ENCODE measurements around the gene ATP6V1B1.

ATP6V1B1 gene

DNA sequence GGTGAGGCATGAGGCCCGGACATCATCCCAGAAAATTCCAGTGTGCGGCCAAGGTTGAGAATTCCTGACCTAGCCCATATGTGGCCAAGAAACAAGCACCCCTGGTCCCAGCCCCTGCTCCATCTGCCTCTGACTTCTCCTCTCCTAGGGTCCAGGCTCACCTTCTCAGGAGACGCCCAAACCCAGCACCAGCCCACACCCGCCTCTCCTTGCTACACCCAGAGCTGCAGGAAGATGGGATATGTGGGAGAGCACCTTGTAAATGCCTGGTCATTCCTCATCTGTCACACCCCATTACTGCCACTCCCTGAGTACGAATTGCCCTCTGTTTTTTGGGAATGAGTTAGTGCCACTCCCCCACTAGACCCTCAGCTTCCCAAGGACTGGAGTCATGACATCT lies 7.3 kb upstream of the ATP6V1B1 start:
- DNase-seq, result no peak

GRCh38 chr2:70930371-70931329 lies 5.0 kb upstream of the ATP6V1B1 start:
- no peak for DNase-seq

- no peak for DNase-seq
These were observed 4.2 kb upstream of the ATP6V1B1 start for GRCh38 chr2:70931376-70932000.

GRCh38 chr2:70932631-70933230 lies 3.0 kb upstream of the ATP6V1B1 start:
- DNase-seq, result no peak

DNA sequence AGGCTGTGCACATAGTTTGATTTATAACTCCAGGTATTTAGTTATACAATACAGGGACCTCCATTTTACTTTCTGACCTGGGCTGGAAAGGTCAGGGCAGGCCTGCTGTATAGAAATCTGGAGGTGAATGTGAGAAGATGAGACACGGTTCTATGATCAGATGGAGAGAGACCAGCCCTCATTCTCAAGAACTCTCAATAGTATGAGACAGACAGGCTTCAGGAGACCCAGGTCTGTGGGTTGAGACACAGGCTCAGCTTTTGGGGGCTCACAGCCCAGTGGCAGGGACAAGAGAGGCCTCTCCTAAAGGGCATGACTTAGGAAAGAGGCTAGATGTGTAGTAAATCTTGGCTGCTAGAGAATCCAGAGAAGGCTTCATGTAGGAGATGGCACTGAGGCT lies 719 bp upstream of the ATP6V1B1 start:
- no peak for DNase-seq

- DNase-seq, result no peak
These were observed 672 bp downstream of the ATP6V1B1 start for GRCh38 chr2:70936165-70936978.

DNA sequence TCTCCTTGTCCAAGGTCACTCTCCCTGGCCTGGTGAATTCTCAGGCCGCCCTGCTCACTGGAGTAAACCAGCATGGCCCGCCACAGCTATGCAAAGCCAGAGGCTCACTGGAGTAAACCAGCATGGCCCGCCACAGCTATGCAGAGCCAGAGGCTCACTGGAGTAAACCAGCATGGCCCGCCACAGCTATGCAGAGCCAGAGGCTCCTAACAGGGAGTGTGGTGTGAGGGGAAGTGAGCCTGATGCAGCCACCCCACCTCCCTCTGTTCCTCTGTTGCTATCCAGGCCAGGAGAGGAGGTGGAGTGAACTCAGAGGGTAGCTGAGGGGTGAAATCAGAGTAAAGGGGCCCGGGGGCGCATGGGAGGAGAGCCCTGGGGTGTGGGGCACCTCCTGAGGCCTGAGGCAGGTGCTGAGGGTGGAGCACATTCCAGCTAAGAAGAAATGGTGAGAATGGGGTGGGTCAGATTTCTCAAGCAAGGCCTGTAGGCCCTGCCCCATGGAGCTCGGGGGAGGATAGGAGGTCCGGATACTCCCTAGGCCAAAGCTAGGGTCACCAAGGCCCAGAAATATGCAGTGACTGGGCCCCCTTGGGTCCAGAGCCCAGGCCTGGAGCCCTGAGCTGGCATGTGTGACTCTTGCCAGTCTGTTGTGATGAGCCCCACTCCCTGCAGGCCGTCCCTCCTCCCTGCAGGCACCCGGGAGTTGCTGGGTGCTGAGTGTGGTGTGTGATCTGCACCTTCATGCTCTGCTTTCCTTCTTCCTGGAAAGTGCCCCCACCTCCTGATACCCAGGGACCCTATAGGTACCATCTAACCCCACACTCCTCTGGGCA lies 1.5 kb downstream of the ATP6V1B1 start:
- no peak for DNase-seq

DNA sequence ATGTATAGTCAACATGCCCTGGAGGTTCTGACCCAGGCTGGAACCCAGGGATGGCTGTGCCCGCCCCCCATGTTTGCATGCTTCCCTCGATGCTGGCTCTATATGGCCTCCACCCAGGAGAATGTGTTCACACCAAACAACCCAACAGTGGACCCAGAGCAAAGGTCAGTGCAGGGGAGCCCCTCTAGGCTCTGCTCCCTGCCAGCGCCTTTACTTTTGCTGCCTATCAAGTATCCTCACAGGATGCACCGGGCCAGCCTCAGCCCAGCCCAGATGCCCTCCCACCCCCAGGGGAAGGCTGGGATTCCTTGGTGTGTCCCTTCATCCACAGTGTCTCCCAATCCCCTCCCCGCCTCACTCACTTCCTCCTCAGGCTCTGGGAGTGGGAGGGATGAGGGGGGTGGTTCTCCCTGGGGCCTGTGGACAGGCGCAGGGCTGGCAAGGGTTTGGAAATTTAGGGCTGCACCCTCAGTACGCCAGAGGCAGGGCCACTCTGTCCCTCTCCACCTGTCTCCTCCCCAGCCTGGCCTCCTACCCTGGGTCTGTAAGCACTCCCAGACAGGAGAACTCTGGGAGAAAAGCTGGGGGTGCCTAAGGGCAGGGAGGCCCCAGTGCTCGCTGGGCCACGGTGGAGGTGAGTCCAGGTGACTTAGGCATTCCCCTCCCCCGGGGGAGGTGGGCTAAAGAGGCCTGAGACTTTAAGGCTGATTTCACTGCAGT lies 2.3 kb downstream of the ATP6V1B1 start:
- DNase-seq, result no peak

DNA sequence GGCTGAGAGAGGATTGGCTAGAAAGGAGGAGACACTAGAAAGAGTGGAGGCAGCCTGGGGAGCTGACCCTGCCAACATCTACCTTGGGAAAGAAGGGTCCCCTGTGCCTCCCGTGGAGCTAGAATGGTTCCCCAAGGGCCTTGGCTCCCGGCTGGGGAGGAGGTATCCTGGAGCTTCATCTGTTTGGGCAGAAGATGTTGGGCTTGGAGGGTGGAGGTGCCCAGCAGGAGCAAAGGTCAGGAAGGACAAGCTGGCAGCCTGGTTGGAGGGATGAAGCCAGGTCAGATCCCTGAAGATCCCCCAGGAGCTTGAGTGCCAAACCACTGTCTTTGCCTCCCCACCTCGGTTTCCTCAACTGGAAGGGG lies 2.9 kb downstream of the ATP6V1B1 start:
- DNase-seq, result no peak

DNA sequence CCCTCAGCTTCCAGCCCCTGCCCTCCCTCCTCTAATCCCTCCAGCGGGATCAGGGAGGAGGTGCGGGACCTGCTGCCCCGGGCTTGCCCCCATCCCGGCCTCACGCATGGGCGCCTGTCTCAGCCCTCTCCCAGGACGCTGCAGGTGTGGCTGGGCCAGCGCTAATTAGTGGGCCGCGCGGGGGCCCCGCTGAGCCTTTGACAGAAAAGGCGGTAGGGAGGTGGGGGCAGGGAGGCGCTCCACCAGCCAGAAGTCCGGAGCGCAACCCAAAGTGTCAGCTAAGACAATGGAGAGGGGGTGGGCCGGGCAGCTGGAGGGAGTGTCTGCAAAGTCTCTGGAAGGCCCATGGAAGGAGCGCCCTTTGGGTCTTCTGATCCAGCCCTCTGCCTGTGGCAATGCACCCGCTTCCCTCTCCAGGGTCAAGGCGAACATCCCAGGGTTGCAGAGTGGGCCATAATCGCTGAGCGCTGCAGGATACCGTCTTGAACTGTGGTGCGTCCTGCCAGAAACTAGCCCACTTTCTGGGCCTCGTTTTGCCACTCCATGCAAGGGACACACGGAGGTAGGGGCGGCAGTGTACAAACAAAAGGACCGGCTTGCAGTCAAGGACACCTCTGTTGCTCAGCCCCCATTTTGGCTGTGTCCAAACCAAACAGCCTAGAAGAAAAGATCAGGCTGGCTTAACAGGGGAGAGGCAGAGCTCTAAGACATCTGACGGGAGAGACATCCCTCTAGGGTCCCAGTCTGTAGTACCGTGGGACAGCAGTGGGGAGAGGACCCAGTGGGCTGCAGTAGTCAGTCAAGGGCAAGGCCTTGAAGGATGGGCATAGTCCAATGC lies 3.5 kb downstream of the ATP6V1B1 start:
- no peak for DNase-seq

DNA sequence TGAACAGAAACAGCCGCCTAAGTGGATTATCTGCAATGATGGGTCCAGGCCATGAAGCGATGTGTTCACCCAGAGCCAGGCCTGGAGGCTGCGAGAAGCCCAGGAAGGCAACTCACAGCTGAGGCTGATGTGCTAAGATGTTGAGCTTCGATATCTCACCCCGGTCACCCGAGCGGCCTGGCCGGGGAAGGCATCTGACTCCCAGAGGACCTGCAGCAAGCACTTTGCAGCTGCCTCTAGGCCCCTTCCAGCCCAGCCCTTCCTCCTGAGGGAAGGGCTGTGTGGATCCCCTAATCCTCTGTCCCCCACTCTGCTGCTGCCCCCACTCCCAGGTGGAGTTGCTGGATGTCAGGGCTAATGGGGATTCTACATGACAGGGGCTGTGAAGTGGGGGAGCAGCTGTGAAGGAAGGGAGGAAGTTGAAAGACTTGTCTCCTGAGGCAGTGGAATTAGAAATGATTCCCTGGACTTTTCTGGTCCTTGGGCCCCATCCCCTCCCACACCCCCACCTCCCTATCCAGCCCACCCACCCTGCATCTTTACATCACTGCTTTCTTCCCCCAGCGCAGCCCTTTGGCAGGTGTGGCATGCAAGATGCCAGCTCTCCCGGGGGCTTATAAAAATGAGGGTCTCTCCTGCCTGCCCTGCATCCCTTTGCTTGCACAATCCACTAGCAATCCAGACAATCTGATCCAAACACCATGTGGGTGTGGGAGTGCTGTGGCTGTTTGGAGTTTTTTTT lies 4.3 kb downstream of the ATP6V1B1 start:
- DNase-seq, result no peak

- DNase-seq, result no peak
These were observed 5.5 kb downstream of the ATP6V1B1 start for GRCh38 chr2:70941186-70941585.

- no peak for DNase-seq
These were observed 6.0 kb downstream of the ATP6V1B1 start for GRCh38 chr2:70941701-70942100.

- DNase-seq, result no peak
These were observed 6.9 kb downstream of the ATP6V1B1 start for GRCh38 chr2:70942396-70943204.

DNA sequence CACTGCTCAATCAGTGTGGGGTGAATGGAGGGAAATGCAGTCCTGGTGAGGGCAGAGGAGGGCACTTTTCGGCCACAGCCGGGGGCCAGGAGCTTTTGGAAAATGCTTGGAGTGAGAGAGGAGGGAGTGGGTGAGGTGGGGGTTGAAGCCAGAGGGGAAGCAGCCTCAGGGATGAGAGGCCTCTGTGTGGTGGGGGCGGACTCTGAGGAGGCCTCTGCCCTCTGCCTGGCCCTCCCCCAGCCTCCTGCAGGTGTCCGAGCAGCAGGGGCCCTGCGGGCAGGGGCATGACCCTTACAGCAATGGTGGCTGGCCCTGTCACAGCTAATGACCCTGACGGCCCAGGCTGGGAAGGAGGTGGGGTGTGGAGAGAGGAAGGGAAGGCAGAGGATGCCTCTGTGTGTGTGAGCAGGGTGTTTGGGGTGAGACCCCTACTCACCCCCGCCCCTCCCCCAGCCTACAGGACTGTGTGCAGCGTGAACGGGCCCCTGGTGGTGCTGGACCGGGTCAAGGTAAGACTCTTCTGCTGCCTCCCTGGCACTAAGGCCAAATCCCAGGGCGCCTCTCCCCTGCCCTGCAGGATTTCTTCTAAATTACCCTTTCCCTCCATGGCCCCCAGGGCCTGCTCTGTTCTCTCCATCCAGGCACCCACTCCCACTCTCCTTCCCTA lies 7.6 kb downstream of the ATP6V1B1 start:
- DNase-seq, result no peak

GRCh38 chr2:70944111-70944690 lies 8.5 kb downstream of the ATP6V1B1 start:
- no peak for DNase-seq

GRCh38 chr2:70946832-70947442 lies 11.2 kb downstream of the ATP6V1B1 start:
- peak; percentile 22 for DNase-seq
